Stimulated activated naive CD4-positive, alpha-beta T cell treated with Interleukin-2 at 50 U/mL for 16 hours (primary cell): Measurements from ENCODE around the gene CCDC7.
"Not testable (repeated sequence)": the region's sequence is repeated elsewhere in the genome, so short reads cannot be mapped to it uniquely, and the experiment has no call there.

Experiments
- DNase-seq: peaks from one replicate; lab custom pipeline; 2025; lab: John Stamatoyannopoulos, UW

CCDC7 gene

DNA sequence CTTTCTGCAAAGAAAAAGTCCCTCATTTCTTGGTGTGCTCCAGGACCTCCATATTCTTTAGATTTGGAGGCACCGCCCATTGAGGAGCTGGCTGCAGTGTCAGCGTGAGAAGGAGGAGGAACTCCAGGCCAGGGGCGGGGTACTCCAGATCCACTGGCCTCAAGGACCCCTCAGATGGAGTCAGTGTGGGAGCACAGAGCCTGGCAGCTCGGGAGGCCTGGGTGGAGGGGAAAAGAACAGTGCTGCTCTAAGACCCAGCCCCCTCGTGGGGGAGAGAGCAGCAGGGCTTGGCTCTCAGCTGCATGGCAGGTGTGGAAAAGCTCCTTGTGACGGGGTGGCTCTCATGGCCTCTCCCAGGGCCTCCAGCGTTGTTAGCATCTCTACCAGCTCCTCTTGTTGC lies 441.5 kb downstream of the CCDC7 start:
- DNase-seq: no peak

DNA sequence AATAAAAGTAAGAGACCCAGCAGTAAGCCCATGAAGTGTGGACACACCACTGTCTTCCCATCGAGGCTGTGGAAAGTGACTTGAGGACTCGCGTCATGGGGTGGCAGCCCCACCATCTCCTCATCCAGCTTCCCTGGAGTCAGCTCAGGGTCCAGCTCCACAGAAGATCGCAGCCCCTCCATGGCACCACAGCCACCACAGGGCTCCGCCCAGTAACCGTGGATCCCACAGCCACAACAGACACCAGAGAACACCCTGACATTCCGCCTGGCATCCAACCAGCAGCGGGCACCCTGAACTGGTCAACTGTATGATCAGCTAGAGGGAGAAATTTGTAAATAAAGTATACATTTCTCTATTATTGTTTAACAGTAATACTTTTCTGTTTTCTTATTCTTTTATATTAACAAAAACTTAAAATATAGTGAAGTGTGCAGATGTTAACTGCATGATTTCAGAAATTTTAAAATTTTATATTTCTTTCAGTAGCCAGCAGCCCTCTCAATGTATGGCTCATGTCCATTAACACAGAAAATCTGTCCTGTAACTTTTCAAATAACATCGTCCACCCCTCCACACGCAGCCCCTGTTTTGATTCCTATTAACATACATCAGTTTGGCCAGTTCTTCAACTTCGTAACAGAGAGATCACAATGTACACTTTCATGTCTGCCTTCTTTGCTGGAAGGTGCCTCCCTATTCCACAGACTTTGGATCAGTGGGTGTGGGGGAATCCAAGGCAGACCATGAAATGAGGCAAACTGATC lies 442.4 kb downstream of the CCDC7 start:
- DNase-seq: no peak

DNA sequence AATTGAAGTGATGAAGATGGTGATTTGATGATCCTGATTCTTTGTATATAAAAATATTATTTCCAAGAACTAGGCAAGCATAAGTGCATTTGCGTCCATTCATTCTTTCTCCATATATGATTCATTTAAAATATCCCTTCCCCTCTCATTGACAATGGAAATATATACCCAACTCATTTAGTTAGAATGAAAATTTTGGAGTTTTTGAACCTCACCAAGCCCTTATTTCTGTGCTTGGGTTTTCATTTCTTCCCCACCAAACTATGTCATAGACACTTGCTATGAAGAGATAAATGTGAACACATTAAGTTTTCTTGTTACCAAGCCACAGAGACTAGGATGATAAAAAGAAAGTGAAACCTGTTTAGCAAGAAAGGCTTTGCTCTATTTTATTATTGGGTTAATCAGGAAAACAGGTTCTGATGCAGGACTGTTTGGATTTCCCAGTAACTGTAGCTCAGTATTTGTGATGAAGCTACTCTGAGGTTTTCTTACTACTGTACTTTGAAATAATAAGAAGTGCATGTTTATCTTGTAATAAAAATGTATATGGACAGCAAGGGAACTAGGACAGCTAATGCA lies 443.8 kb downstream of the CCDC7 start:
- no peak for DNase-seq

GRCh38 chr10:32890444-32890843 lies 444.5 kb downstream of the CCDC7 start:
- DNase-seq: no peak

DNA sequence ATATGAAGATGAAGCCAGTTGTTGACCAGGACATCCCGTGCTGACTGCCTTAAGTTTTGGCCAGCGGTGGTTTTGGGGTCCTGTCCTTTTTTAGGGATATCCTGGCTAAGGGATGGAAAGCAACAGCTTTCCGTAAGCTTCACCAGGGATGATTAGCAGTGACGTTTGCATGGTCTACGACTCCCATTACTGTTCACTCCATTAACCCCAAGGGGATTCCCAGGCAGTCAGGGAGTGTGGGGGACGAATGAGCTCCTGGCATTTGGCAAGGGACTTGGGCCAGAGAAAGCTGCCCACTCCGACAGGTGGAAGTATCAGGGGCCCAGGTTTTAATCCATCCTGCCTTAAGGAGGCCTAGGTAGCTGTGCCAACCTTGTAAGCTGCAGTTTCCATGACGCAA lies 445.3 kb downstream of the CCDC7 start:
- no peak for DNase-seq

DNA sequence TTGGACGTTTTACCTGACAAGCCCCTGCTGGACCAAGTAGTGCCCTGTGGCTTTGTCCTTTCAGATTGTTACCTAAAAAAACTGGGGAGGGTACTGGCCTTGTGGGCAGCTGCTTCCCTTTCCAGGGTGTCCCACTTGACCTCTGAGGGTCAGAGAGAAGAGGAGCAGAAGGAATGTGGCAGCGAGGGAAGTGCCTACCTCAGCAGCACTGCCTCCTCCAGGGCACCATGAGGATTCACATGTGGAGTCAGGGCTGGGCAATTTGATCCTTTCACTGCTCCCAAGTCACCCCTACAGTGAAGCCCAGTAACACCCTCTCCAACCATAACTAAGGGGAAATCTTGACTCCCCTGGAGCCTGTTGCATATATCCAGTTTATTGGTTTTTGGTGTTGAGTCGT lies 447.5 kb downstream of the CCDC7 start:
- DNase-seq: no peak

DNA sequence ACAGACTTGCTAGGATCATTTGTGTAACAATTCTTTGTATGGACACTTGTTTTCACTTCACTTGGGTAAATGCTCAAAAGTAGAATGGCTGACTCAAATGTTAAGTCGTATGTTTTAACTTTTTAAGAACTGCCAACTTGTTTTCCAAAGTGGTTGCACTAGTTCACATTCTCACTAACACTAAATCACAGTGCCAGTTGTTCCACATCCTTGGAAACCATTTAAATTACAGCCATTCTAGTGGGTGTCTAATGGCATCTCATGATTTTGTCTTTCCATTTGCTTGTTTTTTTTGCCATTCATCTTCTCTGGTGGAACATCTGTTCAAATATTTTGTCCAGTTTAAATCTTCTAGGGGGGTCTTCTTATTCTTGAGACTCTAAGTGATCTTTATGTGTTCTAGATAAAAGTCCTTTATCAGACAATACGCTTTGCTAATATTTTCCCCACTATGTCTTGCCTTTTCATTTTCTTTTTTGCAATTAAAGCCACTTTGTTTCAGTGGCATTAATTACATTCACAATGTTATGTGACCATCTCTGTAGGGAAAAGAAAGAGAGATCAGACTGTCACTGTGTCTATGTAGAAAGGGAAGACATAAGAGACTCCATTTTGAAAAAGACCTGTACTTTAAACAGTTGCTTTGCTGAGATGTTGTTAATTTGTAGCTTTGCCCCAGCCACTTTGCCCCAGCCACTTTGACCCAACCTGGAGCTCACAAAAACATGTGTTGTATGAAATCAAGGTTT lies 448.1 kb downstream of the CCDC7 start:
- no peak for DNase-seq

- not testable (repeated sequence) for DNase-seq
These were observed 449.4 kb downstream of the CCDC7 start for GRCh38 chr10:32895200-32895968.

DNA sequence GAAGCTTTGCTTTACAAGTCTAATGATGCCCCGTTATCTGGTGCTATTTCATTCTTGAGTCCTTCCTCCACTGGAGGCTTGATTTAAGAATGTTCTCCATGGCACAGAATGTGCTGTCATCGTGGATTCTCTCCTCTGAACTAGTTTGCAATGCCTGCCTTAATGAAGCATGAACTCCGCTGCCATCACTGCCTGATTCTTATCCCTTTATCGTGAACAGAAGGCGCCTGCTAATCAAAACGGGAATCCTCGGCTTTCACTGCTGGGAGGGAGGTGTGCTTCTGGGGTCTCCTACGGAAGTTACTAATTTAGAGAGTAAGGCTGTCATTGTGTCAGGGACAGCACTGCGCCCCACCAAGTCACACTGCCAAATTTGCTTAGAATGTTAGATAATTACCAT lies 455.9 kb downstream of the CCDC7 start:
- no peak for DNase-seq

DNA sequence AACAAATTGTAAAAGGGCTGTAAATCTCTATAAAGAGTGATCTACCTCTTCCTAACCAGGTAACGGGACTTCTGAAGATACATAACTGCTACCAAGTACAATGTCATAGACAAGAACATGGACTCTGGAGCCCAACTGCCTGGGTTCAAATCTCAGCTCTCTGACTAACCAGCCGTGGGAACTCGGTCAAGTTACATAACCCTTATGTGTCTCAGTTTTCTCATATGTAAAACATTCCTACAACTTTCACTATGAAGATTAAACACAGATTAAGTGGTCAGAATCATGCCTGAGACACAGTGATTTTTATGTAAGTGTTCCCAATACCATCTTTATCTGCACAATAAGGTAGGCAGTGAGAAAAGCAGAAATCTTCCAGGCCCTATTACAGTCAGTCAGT lies 459.5 kb downstream of the CCDC7 start:
- no peak for DNase-seq

- DNase-seq: no peak
These were observed 460.7 kb downstream of the CCDC7 start for GRCh38 chr10:32906595-32906994.

DNA sequence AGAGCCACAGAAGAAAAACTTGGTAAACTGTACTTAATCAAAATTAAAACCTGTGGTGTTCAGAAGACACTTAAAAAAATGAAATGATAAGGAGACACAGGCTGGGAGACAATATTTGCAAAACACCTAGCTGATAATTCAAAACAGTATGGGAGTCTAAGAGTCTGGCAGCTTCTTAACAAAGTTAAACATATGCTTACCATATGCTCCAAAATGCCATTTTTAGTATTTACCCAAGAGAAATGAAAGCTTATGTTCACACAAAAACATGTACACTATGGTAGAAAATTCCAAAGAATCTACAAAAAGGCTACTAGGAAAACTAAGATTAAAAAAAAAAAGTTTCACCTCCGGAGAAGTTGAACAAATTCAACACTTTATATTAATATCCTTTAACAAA lies 463.5 kb downstream of the CCDC7 start:
- DNase-seq: no peak

DNA sequence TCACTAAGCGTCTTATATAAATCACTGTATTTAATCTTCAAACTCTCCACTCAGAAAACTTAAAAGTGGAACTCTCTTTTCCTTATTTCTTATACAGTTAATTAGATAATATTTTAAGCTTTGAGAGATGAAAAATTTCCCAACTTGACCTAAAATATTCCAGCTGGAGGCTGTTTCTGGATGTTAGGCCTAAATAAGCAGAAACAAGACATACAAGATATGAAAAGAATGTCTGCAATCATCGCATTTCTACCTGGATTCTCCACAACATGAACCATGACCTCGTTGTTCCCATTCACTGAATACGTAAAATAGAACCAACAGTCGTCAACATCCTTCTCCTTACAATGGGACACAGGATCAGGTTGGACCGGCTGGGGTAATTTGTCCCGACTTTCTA lies 464.0 kb downstream of the CCDC7 start:
- not testable (repeated sequence) for DNase-seq

- no peak for DNase-seq
These were observed 465.5 kb downstream of the CCDC7 start for GRCh38 chr10:32911285-32912016.

DNA sequence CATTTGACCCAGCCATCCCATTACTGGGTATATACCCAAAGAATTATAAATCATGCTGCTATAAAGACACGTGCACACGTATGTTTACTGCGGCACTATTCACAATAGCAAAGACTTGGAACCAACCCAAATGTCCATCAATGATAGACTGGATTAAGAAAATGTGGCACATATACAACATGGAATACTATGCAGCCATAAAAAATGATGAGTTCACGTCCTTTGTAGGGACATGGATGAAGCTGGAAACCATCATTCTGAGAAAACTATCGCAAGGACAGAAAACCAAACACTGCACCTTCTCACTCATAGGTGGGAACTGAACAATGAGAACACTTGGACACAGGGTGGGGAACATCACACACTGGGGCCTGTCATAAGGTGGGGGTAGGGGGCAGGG lies 471.9 kb downstream of the CCDC7 start:
- not testable (repeated sequence) for DNase-seq

- DNase-seq: no peak
These were observed 476.2 kb downstream of the CCDC7 start for GRCh38 chr10:32922170-32922569.

DNA sequence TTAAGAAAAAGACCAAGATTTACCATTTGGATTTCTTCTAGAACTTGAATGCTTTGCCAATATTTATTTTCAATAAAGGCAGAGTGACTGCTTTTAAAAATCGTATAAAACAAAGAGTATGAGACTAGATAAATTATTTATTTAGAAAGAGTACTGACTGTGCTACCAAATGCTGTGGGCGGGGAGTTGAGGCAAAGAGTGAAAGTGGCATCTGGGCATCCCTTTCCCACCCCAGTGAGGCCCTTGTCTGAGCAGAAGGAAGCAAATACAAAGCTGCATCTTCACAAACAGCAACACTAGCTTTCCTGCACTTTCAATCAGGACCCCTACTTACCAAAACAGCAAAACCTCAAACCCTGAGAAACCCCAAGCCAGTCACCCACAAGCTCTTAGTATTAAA lies 477.2 kb downstream of the CCDC7 start:
- no peak for DNase-seq

GRCh38 chr10:32923849-32924248 lies 477.9 kb downstream of the CCDC7 start:
- no peak for DNase-seq
